SKM-1 (cell line): ENCODE measurements around the gene VPS41.
"Not testable (repeated sequence)": the region's sequence is repeated elsewhere in the genome, so short reads cannot be mapped to it uniquely, and the experiment has no call there.

Source experiments
- DNase-seq: peaks from one replicate; lab custom pipeline; 2025; ENCODE audit not compliant: unreplicated experiment; lab: John Stamatoyannopoulos, UW

VPS41 gene

GRCh38 chr7:38908759-38909335 lies at the start of gene VPS41:
Gene VPS41 (minus strand): TSS chr7:38909191. CDS start chr7:38909174, 17 bp downstream.
- peak; percentile 69 for DNase-seq

GRCh38 chr7:38955892-38956291 lies 46.9 kb upstream of the VPS41 start:
- no peak for DNase-seq

GRCh38 chr7:38953971-38954370 lies 45.0 kb upstream of the VPS41 start:
- DNase-seq = no peak

GRCh38 chr7:38953227-38953626 lies 44.2 kb upstream of the VPS41 start:
- no peak for DNase-seq

- DNase-seq = no peak
These were observed 42.2 kb upstream of the VPS41 start for GRCh38 chr7:38951213-38951612.

GRCh38 chr7:38950309-38950708 lies 41.3 kb upstream of the VPS41 start:
- no peak for DNase-seq

- not testable (repeated sequence) for DNase-seq
These were observed 38.5 kb upstream of the VPS41 start for GRCh38 chr7:38947541-38947940.

GRCh38 chr7:38942431-38943051 lies 33.5 kb upstream of the VPS41 start:
- no peak for DNase-seq

GRCh38 chr7:38940774-38941173 lies 31.8 kb upstream of the VPS41 start:
- DNase-seq = no peak

- DNase-seq = no peak
These were observed 29.6 kb upstream of the VPS41 start for GRCh38 chr7:38938589-38938988.

- no peak for DNase-seq
These were observed 29.1 kb upstream of the VPS41 start for GRCh38 chr7:38938001-38938485.

- DNase-seq = no peak
These were observed 27.6 kb upstream of the VPS41 start for GRCh38 chr7:38936641-38937040.

GRCh38 chr7:38934536-38934935 lies 25.5 kb upstream of the VPS41 start:
- no peak for DNase-seq

- DNase-seq = no peak
These were observed 25.1 kb upstream of the VPS41 start for GRCh38 chr7:38934051-38934450.

- peak; percentile 7 for DNase-seq
These were observed 23.6 kb upstream of the VPS41 start for GRCh38 chr7:38932509-38933168.

- no peak for DNase-seq
These were observed 20.6 kb upstream of the VPS41 start for GRCh38 chr7:38929460-38930171.

- no peak for DNase-seq
These were observed 19.5 kb upstream of the VPS41 start for GRCh38 chr7:38928506-38928905.

- no peak for DNase-seq
These were observed 18.8 kb upstream of the VPS41 start for GRCh38 chr7:38927751-38928150.

GRCh38 chr7:38920731-38921130 lies 11.7 kb upstream of the VPS41 start:
- no peak for DNase-seq

GRCh38 chr7:38916396-38916795 lies 7.4 kb upstream of the VPS41 start:
- no peak for DNase-seq

GRCh38 chr7:38909870-38910269 lies 879 bp upstream of the VPS41 start:
- no peak for DNase-seq

- DNase-seq = no peak
These were observed 1.2 kb downstream of the VPS41 start for GRCh38 chr7:38907766-38908165.
